ENCODE results near the gene IL21R.

IL21R gene

DNA sequence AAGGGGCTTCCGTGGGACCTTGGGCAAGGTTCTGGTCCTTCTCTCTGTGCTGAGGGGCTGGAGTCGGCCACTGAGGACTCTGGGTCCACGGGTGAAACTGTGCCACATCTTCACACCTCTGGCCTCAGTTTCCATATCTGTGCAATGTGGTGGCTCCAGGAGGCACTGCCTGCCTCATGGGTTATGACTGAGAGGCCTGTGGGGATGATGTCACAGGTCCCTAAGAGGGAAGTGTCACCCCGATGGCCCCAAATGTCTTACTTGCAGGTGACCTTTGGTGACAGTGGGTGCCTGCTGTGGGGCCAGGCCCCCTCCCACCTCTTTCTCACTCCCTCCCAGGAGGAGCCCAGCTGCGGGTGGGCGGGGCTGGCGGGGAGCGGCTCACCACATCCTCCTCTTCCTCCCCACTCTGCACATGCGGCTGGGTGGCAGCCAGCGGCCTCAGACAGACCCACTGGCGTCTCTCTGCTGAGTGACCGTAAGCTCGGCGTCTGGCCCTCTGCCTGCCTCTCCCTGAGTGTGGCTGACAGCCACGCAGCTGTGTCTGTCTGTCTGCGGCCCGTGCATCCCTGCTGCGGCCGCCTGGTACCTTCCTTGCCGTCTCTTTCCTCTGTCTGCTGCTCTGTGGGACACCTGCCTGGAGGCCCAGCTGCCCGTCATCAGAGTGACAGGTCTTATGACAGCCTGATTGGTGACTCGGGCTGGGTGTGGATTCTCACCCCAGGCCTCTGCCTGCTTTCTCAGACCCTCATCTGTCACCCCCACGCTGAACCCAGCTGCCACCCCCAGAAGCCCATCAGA is at the start of gene IL21R:
Gene IL21R (plus strand): TSS at position 407 of the 801 bp plus-strand sequence. CDS start 27,898 bp downstream, outside the sequence.
- DNase-seq = peak in 4 of 14 donors; percentile 5 to 28 (median 15)

GRCh38 chr16:27353853-27354252 is 48.1 kb upstream of the IL21R start:
- DNase-seq = no peak

- DNase-seq = no peak
Measured at GRCh38 chr16:27355610-27356009, 46.4 kb upstream of the IL21R start.

DNA sequence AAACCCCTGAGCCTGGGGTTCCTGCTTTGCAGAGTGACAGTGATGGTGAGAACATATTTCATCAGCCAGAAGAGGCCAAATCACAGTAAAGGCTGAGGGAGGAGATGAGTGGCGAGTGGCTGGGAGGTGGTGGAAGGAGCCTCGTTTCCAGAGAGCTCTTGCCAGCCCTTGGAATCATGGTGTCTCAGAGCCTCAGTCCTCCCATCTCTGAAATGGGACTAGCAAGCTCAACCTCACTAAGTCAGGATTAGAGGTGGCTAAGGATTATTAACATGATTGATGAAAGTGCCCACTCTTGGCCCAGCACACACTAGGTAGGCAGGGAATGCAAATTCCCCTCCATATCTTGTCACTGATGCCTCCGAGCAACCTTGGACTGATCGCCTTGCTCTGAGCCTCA is 45.2 kb upstream of the IL21R start:
- DNase-seq = no peak

- no peak for DNase-seq
Measured at GRCh38 chr16:27359051-27359450, 42.9 kb upstream of the IL21R start.

DNA sequence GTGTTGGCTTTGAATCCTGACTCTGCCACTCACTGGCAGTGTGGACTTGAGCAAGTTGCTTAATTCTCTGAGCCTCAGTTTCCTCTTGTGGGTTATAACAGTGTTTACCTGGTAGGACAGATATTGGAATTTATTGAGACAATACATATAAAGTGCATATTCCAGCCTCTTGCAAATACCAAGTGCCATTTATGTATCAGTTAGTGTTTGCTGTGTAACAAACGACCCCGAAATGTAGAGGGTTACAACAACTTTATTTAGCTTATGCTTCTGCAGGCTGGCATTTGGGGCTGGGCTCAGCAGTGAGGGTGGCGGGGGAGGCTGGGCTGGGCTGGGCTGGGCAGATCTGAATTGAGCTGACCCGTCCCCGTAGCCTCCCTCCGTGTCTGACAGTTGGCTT is 42.4 kb upstream of the IL21R start:
- DNase-seq = no peak

DNA sequence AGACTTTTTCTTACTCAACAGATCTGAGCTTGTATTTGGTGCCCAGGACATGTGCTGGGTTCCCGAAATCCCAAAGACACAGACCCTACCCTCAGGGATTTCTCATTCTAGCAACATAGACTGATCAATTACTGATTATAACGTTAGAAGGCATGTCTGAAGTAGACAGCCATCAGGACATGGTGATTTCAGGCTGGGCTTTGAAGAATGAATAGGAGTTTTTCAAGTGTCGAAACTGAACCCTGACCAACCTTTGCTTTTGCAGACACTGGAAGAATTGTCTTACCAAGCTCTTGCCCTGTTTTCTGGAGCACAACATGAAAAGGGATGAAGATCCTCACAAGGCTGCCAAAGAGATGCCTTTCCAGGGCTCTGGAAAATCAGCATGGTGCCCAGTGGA is 40.0 kb upstream of the IL21R start:
- no peak for DNase-seq

DNA sequence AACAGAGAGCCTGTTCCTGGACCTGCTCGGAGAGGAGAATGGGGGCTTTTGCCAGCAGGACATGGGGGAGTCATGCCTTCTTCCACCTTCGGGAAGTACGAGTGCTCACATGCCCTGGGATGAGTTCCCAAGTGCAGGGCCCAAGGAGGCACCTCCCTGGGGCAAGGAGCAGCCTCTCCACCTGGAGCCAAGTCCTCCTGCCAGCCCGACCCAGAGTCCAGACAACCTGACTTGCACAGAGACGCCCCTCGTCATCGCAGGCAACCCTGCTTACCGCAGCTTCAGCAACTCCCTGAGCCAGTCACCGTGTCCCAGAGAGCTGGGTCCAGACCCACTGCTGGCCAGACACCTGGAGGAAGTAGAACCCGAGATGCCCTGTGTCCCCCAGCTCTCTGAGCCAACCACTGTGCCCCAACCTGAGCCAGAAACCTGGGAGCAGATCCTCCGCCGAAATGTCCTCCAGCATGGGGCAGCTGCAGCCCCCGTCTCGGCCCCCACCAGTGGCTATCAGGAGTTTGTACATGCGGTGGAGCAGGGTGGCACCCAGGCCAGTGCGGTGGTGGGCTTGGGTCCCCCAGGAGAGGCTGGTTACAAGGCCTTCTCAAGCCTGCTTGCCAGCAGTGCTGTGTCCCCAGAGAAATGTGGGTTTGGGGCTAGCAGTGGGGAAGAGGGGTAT is 39.3 kb upstream of the IL21R start:
- DNase-seq = no peak

DNA sequence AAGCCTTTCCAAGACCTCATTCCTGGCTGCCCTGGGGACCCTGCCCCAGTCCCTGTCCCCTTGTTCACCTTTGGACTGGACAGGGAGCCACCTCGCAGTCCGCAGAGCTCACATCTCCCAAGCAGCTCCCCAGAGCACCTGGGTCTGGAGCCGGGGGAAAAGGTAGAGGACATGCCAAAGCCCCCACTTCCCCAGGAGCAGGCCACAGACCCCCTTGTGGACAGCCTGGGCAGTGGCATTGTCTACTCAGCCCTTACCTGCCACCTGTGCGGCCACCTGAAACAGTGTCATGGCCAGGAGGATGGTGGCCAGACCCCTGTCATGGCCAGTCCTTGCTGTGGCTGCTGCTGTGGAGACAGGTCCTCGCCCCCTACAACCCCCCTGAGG is 38.7 kb upstream of the IL21R start:
- DNase-seq = no peak

- no peak for DNase-seq
Measured at GRCh38 chr16:27363797-27364196, 38.2 kb upstream of the IL21R start.

- no peak for DNase-seq
Measured at GRCh38 chr16:27364493-27365141, 37.4 kb upstream of the IL21R start.

- DNase-seq = no peak
Measured at GRCh38 chr16:27365142-27366089, 36.6 kb upstream of the IL21R start.

- no peak for DNase-seq
Measured at GRCh38 chr16:27366687-27367460, 35.1 kb upstream of the IL21R start.

DNA sequence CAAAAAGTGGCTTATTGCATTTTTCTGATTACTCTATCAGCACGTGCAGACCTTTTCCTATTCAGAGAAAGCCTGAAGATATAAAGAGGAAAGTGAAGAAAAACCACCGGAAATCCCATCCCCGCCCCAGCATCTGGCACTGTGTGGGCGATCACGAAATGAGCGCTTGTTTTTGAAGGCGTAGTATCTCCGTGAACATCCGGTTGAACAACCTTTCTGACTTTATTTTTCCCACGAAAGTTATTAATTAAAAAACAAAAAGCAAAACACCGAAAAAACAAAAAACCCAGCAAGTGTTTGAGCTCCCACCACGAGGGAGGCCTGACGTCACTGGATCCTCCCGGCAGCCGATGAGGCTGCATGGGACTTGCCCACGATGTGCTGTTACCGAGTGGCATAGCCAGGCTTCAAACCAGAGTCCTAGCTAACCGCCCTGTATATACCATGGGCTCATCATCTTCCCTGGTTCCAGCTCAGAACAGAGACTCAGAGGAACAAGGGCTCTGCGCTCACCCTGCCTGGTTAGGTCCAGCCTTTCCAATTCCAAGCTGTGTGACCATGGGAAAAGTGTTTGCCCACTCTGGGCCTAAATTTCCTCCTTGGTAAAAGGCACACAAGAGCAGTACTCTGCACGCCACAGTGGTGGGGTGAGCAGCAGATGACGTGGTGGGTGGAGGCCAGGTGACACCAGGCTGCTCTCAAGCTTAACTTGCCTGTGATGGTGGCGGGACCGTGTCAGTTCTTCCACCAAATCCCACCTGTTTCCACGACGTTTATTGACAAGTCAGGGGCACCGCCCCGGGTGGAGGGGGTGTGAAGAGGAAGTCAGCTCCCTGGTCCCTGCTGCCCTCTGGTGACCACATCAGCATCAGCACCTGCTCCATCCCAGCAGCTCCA is 34.3 kb upstream of the IL21R start:
- peak in 10 of 14 donors; percentile 7 to 60 (median 18) for DNase-seq

DNA sequence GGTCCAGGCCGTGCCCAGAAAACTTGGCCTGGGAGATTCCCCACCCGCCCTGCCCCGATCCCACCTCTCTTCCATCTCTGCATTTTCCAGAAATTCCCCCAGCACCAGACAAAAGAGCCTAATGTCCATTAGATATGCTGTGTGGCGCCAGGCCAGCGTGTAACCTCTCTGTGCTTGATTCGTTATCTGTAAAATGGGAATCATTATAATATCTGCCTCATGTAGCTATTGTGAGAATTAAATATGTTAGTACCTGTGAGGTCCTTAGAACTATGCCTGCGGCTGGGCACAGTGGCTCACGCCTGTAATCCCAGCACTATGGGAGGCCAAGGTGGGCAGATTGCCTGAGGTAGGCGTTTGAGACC is 33.6 kb upstream of the IL21R start:
- DNase-seq = no peak

DNA sequence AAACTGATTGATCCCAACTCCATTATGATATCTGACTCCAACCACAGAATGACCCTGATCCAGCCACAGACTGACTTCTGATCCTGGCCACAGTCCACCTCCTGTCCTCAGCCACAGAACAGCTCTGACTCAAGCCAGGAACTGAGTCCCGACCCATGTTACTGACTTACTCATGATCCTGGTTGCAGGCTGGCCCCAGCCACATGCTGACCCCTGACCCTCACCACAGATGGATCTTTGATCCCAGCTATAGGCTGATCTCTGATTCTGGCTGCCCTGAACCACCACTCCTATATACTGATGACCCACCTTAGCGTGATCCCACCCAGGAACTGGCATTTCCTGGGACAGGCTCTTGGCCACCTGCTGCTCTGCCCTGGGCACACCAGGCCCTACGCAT is 32.2 kb upstream of the IL21R start:
- no peak for DNase-seq

DNA sequence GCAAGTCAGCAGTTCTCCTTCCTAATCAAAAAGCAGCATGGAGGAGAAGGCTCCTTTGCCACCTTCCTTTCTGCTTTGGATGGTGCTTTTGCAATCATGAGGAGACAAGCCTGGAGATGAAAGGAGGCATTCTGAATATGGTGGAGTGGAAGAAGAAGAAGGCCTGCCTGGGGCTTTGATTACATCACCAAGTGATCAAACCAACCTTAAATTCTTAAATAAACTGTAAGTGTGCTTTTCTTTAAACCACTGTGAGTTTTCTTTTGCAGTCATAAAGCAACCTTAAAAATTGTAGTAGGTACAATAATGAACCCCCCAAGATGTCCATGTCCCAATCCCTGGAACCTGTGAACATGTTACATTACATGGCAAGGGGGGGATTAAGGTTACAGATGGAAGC is 31.7 kb upstream of the IL21R start:
- DNase-seq = no peak

GRCh38 chr16:27373312-27373711 is 28.7 kb upstream of the IL21R start:
- no peak for DNase-seq

GRCh38 chr16:27374221-27374803 is 27.7 kb upstream of the IL21R start:
- DNase-seq = peak in 4 of 14 donors; percentile 3 to 42 (median 16)

GRCh38 chr16:27374804-27375425 is 27.1 kb upstream of the IL21R start:
- peak in 7 of 14 donors; percentile 27 to 55 (median 30) for DNase-seq

Data from C1 segment of cervical spinal cord (tissue), 14 donors.